HG03064 (cell line): ENCODE measurements around the gene UBE2V1.
"Not testable (repeated sequence)": the region's sequence is repeated elsewhere in the genome, so short reads cannot be mapped to it uniquely, and the experiment has no call there.

Experiments used
- ATAC-seq: cut with Tn5 transposase; IDR thresholded peaks from one replicate; pipeline ENCODE4 v1.9.1; 2021; ENCODE audit warnings: low read depth; ENCODE audit not compliant: unreplicated experiment

The UBE2V1 gene

GRCh38 chr20:50116368-50116999 is 3.5 kb upstream of the UBE2V1 start:
- ATAC-seq = no peak

- ATAC-seq = peak; percentile 60
Measured at GRCh38 chr20:50115591-50116367, 2.8 kb upstream of the UBE2V1 start.

- ATAC-seq = no peak
Measured at GRCh38 chr20:50115041-50115512, 2.1 kb upstream of the UBE2V1 start.

- ATAC-seq = no peak
Measured at GRCh38 chr20:50113420-50114224, 672 bp upstream of the UBE2V1 start.

- ATAC-seq = no peak
Measured at GRCh38 chr20:50111829-50112495, 988 bp downstream of the UBE2V1 start.

GRCh38 chr20:50111120-50111828 is 1.7 kb downstream of the UBE2V1 start:
- ATAC-seq = no peak

- peak; percentile 44 for ATAC-seq
Measured at GRCh38 chr20:50110141-50111047, 2.6 kb downstream of the UBE2V1 start.

GRCh38 chr20:50108556-50109235 is 4.3 kb downstream of the UBE2V1 start:
- ATAC-seq = no peak

GRCh38 chr20:50107796-50108331 is 5.1 kb downstream of the UBE2V1 start:
- ATAC-seq = no peak

GRCh38 chr20:50107086-50107660 is 5.8 kb downstream of the UBE2V1 start:
- ATAC-seq = no peak

GRCh38 chr20:50106669-50107068 is 6.3 kb downstream of the UBE2V1 start:
- not testable (repeated sequence) for ATAC-seq

GRCh38 chr20:50103464-50104107 is 9.4 kb downstream of the UBE2V1 start:
- not testable (repeated sequence) for ATAC-seq

- ATAC-seq = not testable (repeated sequence)
Measured at GRCh38 chr20:50102551-50102950, 10.4 kb downstream of the UBE2V1 start.

GRCh38 chr20:50101887-50102286 is 11.1 kb downstream of the UBE2V1 start:
- ATAC-seq = no peak

- no peak for ATAC-seq
Measured at GRCh38 chr20:50101281-50101680, 11.7 kb downstream of the UBE2V1 start.

GRCh38 chr20:50100552-50100951 is 12.4 kb downstream of the UBE2V1 start:
- no peak for ATAC-seq

GRCh38 chr20:50099565-50099991 is 13.4 kb downstream of the UBE2V1 start:
- ATAC-seq = no peak
